GM12891 (cell line): ENCODE data around the gene FBXL17.

Source experiments
- DNase-seq: peaks from one replicate; pipeline ENCODE4 v3.0.0; 2011; ENCODE audit warnings: low spot score; ENCODE audit not compliant: insufficient read length
- FAIRE-seq: peaks from 2 replicates; lab custom pipeline; 2011; peaks lifted over from hg19 to GRCh38; lab: Jason Lieb, UNC
- PAX5 ChIP-seq: IDR thresholded peaks from 2 replicates; pipeline ENCODE4 v1.6.1; 2011; ENCODE audit warnings: low read length, moderate library complexity, mild to moderate bottlenecking; ENCODE audit not compliant: insufficient read depth, severe bottlenecking
- POLR2A ChIP-seq: IDR thresholded peaks from 2 replicates; pipeline ENCODE4 v1.6.1; 2011; ENCODE audit warnings: low read depth, low read length, control low read depth
- POLR2AphosphoS5 ChIP-seq: IDR thresholded peaks from 2 replicates; pipeline ENCODE4 v1.6.1; 2011; ENCODE audit warnings: low read depth, low read length, control low read depth
- POU2F2 ChIP-seq: IDR thresholded peaks from 2 replicates; pipeline ENCODE4 v1.6.1; 2011; ENCODE audit warnings: low read depth, mild to moderate bottlenecking, control low read depth, low read length, moderate library complexity
- SPI1 ChIP-seq: IDR thresholded peaks from 2 replicates; pipeline ENCODE4 v1.6.1; 2011; ENCODE audit warnings: low read depth, low read length, control low read depth
- TAF1 ChIP-seq: IDR thresholded peaks from 2 replicates; pipeline ENCODE4 v1.6.1; 2011; ENCODE audit warnings: low read depth, low read length, control low read depth

FBXL17 gene

GRCh38 chr5:107831612-107832395 lies 550.1 kb downstream of the FBXL17 start:
- DNase-seq (no peak), FAIRE-seq (no peak)
- no peak for TF ChIP-seq TAF1
- TF ChIP-seq POLR2AphosphoS5, result no peak
- TF ChIP-seq SPI1, result no peak
- TF ChIP-seq POU2F2, result no peak
- TF ChIP-seq PAX5, result no peak
- TF ChIP-seq POLR2A, result no peak

GRCh38 chr5:107830750-107831149 lies 551.1 kb downstream of the FBXL17 start:
- FAIRE-seq (no peak), DNase-seq (no peak)
- no peak for TF ChIP-seq PAX5
- no peak for TF ChIP-seq TAF1
- TF ChIP-seq POLR2AphosphoS5, result no peak
- no peak for TF ChIP-seq SPI1
- TF ChIP-seq POU2F2, result no peak
- TF ChIP-seq POLR2A, result no peak

GRCh38 chr5:107826311-107827000 lies 555.4 kb downstream of the FBXL17 start:
- TF ChIP-seq POU2F2 (no peak), PAX5 (no peak), SPI1 (no peak), POLR2AphosphoS5 (no peak), POLR2A (no peak), TAF1 (no peak)
- DNase-seq (no peak), FAIRE-seq (no peak)

GRCh38 chr5:107824821-107825220 lies 557.1 kb downstream of the FBXL17 start:
- FAIRE-seq (no peak), DNase-seq (no peak)
- TF ChIP-seq SPI1 (no peak), POLR2AphosphoS5 (no peak), POU2F2 (no peak), POLR2A (no peak), PAX5 (no peak), TAF1 (no peak)

- no peak for FAIRE-seq
- no peak for TF ChIP-seq POLR2AphosphoS5
- no peak for TF ChIP-seq POLR2A
- TF ChIP-seq SPI1, result no peak
- TF ChIP-seq POU2F2, result no peak
- TF ChIP-seq PAX5, result no peak
- TF ChIP-seq TAF1, result no peak
- no peak for DNase-seq
These were observed 560.6 kb downstream of the FBXL17 start for GRCh38 chr5:107821288-107821687.

- TF ChIP-seq POLR2A, result no peak
- no peak for TF ChIP-seq SPI1
- FAIRE-seq, result no peak
- no peak for DNase-seq
These were observed 561.5 kb downstream of the FBXL17 start for GRCh38 chr5:107820429-107820828.

- FAIRE-seq (no peak), DNase-seq (no peak)
- no peak for TF ChIP-seq TAF1
These were observed 563.9 kb downstream of the FBXL17 start for GRCh38 chr5:107817951-107818350.

GRCh38 chr5:107817436-107817835 lies 564.5 kb downstream of the FBXL17 start:
- TF ChIP-seq POU2F2 (no peak), TAF1 (no peak), POLR2A (no peak), SPI1 (no peak), POLR2AphosphoS5 (no peak), PAX5 (no peak)
- FAIRE-seq (no peak), DNase-seq (no peak)

GRCh38 chr5:107815109-107815508 lies 566.8 kb downstream of the FBXL17 start:
- DNase-seq (no peak), FAIRE-seq (no peak)
- TF ChIP-seq POLR2AphosphoS5, result no peak
- no peak for TF ChIP-seq SPI1
- TF ChIP-seq POLR2A, result no peak
- no peak for TF ChIP-seq PAX5
- no peak for TF ChIP-seq POU2F2
- TF ChIP-seq TAF1, result no peak
